A673 (cell line): ENCODE measurements around the gene SF3B5. TPM values are rescaled to one million over a fixed set of nuclear protein-coding genes. Genes with fewer than 3 reads are reported as not detected.
"Not testable (repeated sequence)": the region's sequence is repeated elsewhere in the genome, so short reads cannot be mapped to it uniquely, and the experiment has no call there.

ENCODE experiments used
- BruUV-seq: library from RNA; stranded (reverse); fragments of 400-500 nt; replicated peaks from 2 replicates; lab custom pipeline; 2021; lab: Mats Ljungman, UMichigan
- CTCF ChIA-PET: fragments of 300-600 bp; sonication (Branson Sonifier 250); formaldehyde crosslinking; loops from one replicate; lab custom pipeline; 2022; ENCODE audit warnings: antibody characterized with exemption; lab: Charles Lee
- POLR2A ChIA-PET: fragments of 300-600 bp; sonication (Branson Sonifier 250); formaldehyde crosslinking; loops from one replicate; lab custom pipeline; 2022; ENCODE audit warnings: antibody characterized with exemption; ENCODE audit not compliant: low non-redundant PET; lab: Charles Lee
- DNase-seq: peaks from one replicate; pipeline ENCODE4 v3.0.0-alpha.2; 2015; ENCODE audit warnings: low spot score
- H3K27ac ChIP-seq: fragments of 200-600 bp; sonication (generic); 2 replicates; pipeline ENCODE4 v1.5.1; 2016; ENCODE audit warnings: mixed run types, low read depth, mild to moderate bottlenecking, mixed read lengths, antibody characterized with exemption, low read length; ENCODE audit not compliant: poor library complexity, severe bottlenecking
- H3K27me3 ChIP-seq: fragments of 200-600 bp; sonication (generic); replicated peaks from 2 replicates; pipeline ENCODE4 v1.6.1; 2017; ENCODE audit warnings: mixed run types, low read depth, mild to moderate bottlenecking, mixed read lengths, antibody characterized with exemption, low read length; ENCODE audit not compliant: insufficient read depth, poor library complexity
- H3K36me3 ChIP-seq: fragments of 200-600 bp; sonication (generic); 2 replicates; pipeline ENCODE4 v1.6.1; 2016; ENCODE audit warnings: mixed run types, mild to moderate bottlenecking, mixed read lengths, antibody characterized with exemption, low read length; ENCODE audit not compliant: insufficient read depth, poor library complexity, severe bottlenecking
- H3K4me1 ChIP-seq: fragments of 200-600 bp; sonication (generic); 2 replicates; pipeline ENCODE4 v1.6.1; 2017; ENCODE audit warnings: mixed run types, mild to moderate bottlenecking, mixed read lengths, antibody characterized with exemption, low read length; ENCODE audit not compliant: insufficient read depth, poor library complexity, severe bottlenecking
- H3K4me3 ChIP-seq: fragments of 200-600 bp; sonication (generic); 2 replicates; pipeline ENCODE4 v1.5.1; 2016; ENCODE audit warnings: low read depth, mixed run types, mild to moderate bottlenecking, mixed read lengths, low read length; ENCODE audit not compliant: poor library complexity, severe bottlenecking
- H3K9me3 ChIP-seq: fragments of 200-600 bp; sonication (generic); 2 replicates; pipeline ENCODE4 v1.6.1; 2016; ENCODE audit warnings: mixed run types, low read depth, mild to moderate bottlenecking, mixed read lengths, antibody characterized with exemption, low read length; ENCODE audit not compliant: poor library complexity, severe bottlenecking
- CTCF ChIP-seq: fragments of 300-800, 200-600 bp; sonication (generic); conservative IDR thresholded peaks from 2 replicates; pipeline ENCODE4 v1.5.1; 2017; ENCODE audit warnings: low read depth, mild to moderate bottlenecking, antibody characterized with exemption, low read length, moderate library complexity, mixed read lengths
- EZH2 ChIP-seq: fragments of 200-600 bp; sonication (generic); IDR thresholded peaks from 2 replicates; pipeline ENCODE4 v1.6.1; 2017; ENCODE audit warnings: borderline replicate concordance, low read depth, mild to moderate bottlenecking, mixed read lengths, antibody characterized with exemption, low read length; ENCODE audit not compliant: poor library complexity, severe bottlenecking
- intact Hi-C: fragments of 100-400 bp; cut with micrococcal nuclease; formaldehyde crosslinking; loops from one replicate; pipeline ENCODE4 v1.10.0; 2022; ENCODE audit not compliant: unreplicated experiment
- total RNA-seq: library from RNA; stranded (reverse); gene quantifications from 2 replicates; pipeline ENCODE4 v1.2.3, GENCODE V29; 2021

The SF3B5 gene
- total RNA-seq, 1 experiment from 2014 or later: 135 TPM

DNA sequence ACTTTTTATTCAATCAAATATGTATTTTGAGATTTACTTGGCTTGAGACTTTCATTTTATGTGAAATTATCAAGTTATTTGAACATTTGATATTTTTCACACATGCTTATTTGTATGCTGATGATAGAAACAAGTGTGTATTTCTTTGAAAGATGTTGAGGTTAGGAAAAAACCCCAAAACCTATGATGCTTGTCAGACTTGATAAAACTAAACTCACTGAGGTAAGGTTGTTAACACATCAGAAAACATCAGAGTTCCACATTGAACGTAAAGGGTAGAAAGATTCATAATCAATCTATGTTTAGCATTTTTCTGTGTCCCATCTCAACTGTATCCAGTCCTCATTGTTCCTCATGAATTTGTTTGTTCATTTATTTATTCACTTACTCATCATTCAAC, 12.2 kb downstream of the SF3B5 start:
- intact Hi-C loops: no loop called here
- H3K4me1 ChIP-seq: no peaks in the 10 kb centered on the region
- no peak for TF ChIP-seq CTCF
- no peak for TF ChIP-seq EZH2
- no TSS peak for BruUV-seq
- H3K27me3 ChIP-seq: no peaks in the 10 kb centered on the region
- H3K36me3 ChIP-seq: no peaks in the 10 kb centered on the region
- POLR2A ChIA-PET: interaction anchor here (0.6 kb wide), 1 partner anchor 664 kb away, joined by 3 read pairs; no protein-coding TSS in a partner anchor
- H3K4me3 ChIP-seq: no peak overlapping the region
- DNase-seq: no peak
- H3K27ac ChIP-seq: no peak overlapping the region
- CTCF ChIA-PET: no interaction called here
- no peaks in the 10 kb centered on the region for H3K9me3 ChIP-seq

- intact Hi-C loops, H3K4me3 ChIP-seq, H3K4me1 ChIP-seq, H3K9me3 ChIP-seq, H3K36me3 ChIP-seq, H3K27ac ChIP-seq, H3K27me3 ChIP-seq, DNase-seq, CTCF ChIA-PET, BruUV-seq: not testable (repeated sequence)
- POLR2A ChIA-PET: interaction anchor here (0.6 kb wide), 1 partner anchor 663 kb away, joined by 3 read pairs; no protein-coding TSS in a partner anchor
Observed at GRCh38 chr6:144082412-144082811, 13.0 kb downstream of the SF3B5 start.

- Histone ChIP-seq H3K9me3 (no peaks in the 10 kb centered on the region), H3K27me3 (peaks cover 3% of the 10 kb centered on the region), H3K4me1 (no peaks in the 10 kb centered on the region), H3K27ac (no peak overlapping the region), H3K36me3 (no peaks in the 10 kb centered on the region), H3K4me3 (no peak overlapping the region)
- no TSS peak for BruUV-seq
- no peak for TF ChIP-seq EZH2
- no peak for TF ChIP-seq CTCF
- no peak for DNase-seq
- ChIA-PET POLR2A (no interaction called here), CTCF (no interaction called here)
- intact Hi-C loops: no loop called here
Observed at GRCh38 chr6:144077871-144078270, 17.5 kb downstream of the SF3B5 start.

DNA sequence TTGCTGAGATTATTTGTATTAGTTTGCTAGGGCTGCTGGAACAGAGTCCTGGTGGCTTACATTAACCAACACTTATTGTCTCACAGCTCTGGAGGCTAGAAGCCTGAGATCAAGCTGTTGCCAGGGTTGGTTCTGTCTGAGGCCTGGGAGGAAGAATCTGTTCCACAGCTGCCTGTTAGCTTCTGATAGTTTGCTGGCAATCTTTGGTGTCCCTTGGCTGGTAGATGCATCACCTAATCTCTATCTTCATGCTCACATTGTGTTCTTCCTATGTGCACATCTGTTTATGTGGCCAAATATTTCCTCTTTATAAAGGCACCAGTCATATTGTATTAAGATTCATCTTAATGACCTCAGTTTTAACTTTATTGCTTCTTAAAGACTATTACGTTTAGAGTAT, 19.5 kb downstream of the SF3B5 start:
- POLR2A ChIA-PET: no interaction called here
- TF ChIP-seq CTCF (no peak), EZH2 (no peak)

More for the DNA sequence above, 19.5 kb downstream of the SF3B5 start:
- Histone ChIP-seq H3K36me3 (no peaks in the 10 kb centered on the region), H3K4me3 (no peak overlapping the region), H3K4me1 (no peaks in the 10 kb centered on the region), H3K9me3 (no peaks in the 10 kb centered on the region), H3K27ac (no peak overlapping the region), H3K27me3 (peaks cover 4% of the 10 kb centered on the region)
- intact Hi-C loops: no loop called here
- CTCF ChIA-PET: no interaction called here
- DNase-seq: no peak
- BruUV-seq: no TSS peak
